Ishikawa (cell line): ENCODE results near the gene FOXK1.

Source experiments
- CEBPB ChIP-seq: IDR thresholded peaks from 2 replicates; pipeline ENCODE4 v1.6.1; 2012
- EGR1 ChIP-seq: IDR thresholded peaks from 2 replicates; pipeline ENCODE4 v1.6.1; 2012
- EP300 ChIP-seq: IDR thresholded peaks from 2 replicates; pipeline ENCODE4 v1.6.1; 2012; ENCODE audit warnings: borderline replicate concordance
- RAD21 ChIP-seq: IDR thresholded peaks from 2 replicates; pipeline ENCODE4 v1.6.1; 2012; ENCODE audit warnings: low read depth
- TAF1 ChIP-seq: IDR thresholded peaks from 2 replicates; pipeline ENCODE4 v1.6.1; 2012; ENCODE audit warnings: low read depth, mild to moderate bottlenecking
- TEAD4 ChIP-seq: IDR thresholded peaks from 2 replicates; pipeline ENCODE4 v1.6.1; 2012
- ZBTB7A ChIP-seq: IDR thresholded peaks from 2 replicates; pipeline ENCODE4 v1.6.1; 2012; ENCODE audit warnings: low read depth
- TF ChIP-seq, protein P1 (sequence below): IDR thresholded peaks from 2 replicates; pipeline ENCODE4 v1.6.1; 2012; ENCODE audit warnings: low read depth, mild to moderate bottlenecking

DNA sequence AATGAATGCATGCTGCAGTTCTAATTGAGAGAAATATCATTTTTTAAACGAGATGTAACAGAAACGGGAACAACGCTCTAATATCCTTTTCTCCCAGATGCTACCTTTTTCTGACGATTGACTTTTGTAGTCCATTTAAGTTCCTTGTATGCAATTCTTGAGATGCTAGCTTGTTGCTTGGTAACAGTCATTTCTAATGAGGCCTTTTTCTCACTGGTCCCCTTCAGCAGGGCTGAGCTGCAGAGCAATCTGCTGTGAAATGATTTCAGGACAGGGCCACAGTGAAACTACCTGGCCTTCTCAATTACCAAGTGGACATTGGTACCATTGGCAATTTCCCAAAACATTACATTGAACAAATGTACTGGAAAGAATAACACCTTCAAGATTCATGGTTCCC lies 26.2 kb upstream of the FOXK1 start:
- TF ChIP-seq, protein P1, sequence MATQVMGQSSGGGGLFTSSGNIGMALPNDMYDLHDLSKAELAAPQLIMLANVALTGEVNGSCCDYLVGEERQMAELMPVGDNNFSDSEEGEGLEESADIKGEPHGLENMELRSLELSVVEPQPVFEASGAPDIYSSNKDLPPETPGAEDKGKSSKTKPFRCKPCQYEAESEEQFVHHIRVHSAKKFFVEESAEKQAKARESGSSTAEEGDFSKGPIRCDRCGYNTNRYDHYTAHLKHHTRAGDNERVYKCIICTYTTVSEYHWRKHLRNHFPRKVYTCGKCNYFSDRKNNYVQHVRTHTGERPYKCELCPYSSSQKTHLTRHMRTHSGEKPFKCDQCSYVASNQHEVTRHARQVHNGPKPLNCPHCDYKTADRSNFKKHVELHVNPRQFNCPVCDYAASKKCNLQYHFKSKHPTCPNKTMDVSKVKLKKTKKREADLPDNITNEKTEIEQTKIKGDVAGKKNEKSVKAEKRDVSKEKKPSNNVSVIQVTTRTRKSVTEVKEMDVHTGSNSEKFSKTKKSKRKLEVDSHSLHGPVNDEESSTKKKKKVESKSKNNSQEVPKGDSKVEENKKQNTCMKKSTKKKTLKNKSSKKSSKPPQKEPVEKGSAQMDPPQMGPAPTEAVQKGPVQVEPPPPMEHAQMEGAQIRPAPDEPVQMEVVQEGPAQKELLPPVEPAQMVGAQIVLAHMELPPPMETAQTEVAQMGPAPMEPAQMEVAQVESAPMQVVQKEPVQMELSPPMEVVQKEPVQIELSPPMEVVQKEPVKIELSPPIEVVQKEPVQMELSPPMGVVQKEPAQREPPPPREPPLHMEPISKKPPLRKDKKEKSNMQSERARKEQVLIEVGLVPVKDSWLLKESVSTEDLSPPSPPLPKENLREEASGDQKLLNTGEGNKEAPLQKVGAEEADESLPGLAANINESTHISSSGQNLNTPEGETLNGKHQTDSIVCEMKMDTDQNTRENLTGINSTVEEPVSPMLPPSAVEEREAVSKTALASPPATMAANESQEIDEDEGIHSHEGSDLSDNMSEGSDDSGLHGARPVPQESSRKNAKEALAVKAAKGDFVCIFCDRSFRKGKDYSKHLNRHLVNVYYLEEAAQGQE, result no peak
- no peak for TF ChIP-seq ZBTB7A
- TF ChIP-seq TEAD4, result no peak
- TF ChIP-seq CEBPB, result no peak
- no peak for TF ChIP-seq RAD21
- TF ChIP-seq TAF1, result no peak
- no peak for TF ChIP-seq EGR1
- no peak for TF ChIP-seq EP300
